Activated CD4-positive, alpha-beta T cell treated with anti-CD3 and anti-CD28 coated beads for 24 hours (primary cell): ENCODE results near the gene ADAM17.
"Not testable (repeated sequence)": the region's sequence is repeated elsewhere in the genome, so short reads cannot be mapped to it uniquely, and the experiment has no call there.

Experiments used
- DNase-seq, 2 donors: peaks; one replicate each; pipeline ENCODE4 v3.0.0-alpha.2; 2020; ENCODE audit warnings: low read depth in 2 of 2

ADAM17 gene

DNA sequence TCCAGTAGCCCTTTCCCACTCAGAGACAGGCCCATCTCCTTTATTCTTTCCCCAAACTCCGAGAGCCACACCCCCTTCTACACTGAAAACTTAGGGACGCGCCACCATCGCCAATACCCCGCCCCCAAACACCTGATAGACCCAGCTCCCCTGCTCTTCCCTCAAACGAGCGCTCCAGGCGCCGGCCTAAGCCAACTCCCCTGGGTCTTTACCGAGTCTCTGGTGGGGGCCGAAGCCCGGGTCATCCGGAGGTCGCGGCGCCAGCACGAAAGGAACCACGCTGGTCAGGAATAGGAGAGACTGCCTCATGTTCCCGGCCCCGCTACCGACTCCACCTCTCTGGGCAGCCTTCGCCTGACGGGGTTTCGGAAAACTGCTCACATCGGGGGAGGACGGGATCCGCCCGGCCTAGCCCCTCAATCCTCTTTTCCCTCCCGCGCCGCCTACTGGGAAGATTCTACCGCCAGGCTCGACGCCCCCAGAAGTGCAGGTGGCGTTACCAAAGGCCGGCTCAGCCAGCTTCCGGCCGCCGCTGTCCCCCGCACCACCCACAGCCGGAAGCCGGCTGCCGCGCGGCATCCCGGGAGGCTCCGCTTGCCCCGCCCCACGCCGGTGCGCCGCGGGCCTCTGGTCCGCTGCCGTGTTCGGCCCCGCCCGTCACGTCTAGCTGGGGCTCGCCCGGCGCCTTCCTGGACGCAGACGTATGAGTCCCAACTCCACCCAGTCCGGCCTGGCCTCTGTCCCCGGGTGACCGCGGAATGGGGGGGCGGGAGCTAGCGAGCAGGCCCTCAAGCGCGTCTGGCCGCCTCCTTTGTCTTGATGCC, at the start of gene ADAM17:
ADAM17 (minus strand) TSS at position 534 of the 824 bp plus-strand sequence; CDS start at position 309, 225 bp downstream.
- peak; percentile 71 to 77 for DNase-seq

DNA sequence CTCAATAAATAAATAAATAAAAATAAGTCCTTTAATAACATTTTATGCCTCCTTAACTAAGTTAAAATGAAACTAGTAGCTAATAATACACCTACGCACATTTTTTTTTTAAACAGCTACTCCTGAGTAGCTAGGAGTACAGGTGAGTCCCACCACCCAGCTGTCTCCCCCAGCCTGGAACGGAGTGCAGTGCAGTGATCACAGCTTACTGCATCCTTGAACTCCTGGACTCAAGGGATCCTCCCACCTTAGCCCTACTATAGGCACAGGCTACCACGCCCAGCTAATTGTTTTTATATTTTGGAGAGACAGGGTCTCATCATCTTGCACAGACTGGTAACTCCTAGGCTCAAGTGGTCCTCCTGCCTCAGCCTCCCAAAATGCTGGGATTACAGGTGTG, 46.8 kb upstream of the ADAM17 start:
- DNase-seq, result no peak

DNA sequence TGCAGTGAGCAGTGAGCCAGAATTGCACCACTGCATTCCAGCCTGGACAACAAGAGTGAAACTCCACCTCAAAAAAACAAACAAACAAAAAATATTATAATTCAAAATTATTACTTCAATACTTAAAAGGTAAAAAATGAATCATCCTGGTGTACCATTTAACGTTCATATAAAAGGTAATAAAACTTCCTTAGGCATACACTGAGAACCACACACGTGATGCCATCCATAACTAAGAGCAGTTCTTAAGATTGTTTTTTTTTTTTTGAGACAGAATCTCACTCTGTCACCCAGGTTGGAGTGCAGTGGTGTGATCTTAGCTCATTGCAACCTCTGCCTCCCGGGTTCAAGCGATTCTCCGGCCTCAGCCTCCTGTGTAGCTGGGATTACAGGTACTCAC, 45.8 kb upstream of the ADAM17 start:
- DNase-seq, result no peak

DNA sequence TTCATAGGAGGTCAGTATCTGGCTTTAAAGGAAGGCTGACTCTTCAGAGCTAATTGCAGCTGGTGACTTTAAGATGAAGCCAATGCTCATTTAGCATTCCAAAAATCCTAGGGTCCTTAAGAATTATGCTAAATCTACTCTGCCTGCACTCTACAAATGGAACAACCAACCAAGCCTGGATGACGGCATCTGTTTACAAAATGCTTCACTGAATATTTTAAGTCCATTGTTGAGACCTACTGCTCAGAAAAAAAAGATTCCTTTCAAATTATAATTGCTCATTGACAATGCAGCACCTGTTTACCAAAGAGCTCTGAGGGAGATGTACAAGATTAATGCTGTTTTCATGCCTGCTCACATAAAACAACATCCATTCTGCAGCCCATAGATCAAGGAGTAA, 43.8 kb upstream of the ADAM17 start:
- no peak for DNase-seq

- no peak for DNase-seq
Observed at GRCh38 chr2:9596621-9597311, 41.1 kb upstream of the ADAM17 start.

GRCh38 chr2:9595746-9596145, 40.1 kb upstream of the ADAM17 start:
- no peak for DNase-seq

DNA sequence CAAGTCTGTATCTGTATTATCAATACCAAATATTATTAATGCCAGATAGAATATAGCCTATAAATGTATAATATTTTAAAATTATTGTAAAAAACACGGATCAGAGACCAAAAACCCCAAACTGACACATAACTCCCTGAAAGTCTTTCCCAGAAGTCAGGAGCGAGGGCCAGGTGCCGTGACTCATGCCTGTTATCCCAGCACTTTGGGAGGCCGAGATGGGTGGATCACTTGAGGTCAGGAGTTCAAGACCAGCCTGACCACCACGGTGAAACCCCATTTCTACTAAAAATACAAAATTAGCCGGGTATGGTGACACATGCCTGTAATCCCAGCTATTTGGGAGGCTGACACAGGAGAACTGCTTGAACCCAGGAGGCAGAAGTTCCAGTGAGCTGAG, 39.6 kb upstream of the ADAM17 start:
- not testable (repeated sequence) for DNase-seq

- DNase-seq, result no peak
Observed at GRCh38 chr2:9594366-9595054, 38.9 kb upstream of the ADAM17 start.

GRCh38 chr2:9593925-9594324, 38.3 kb upstream of the ADAM17 start:
- DNase-seq, result no peak

DNA sequence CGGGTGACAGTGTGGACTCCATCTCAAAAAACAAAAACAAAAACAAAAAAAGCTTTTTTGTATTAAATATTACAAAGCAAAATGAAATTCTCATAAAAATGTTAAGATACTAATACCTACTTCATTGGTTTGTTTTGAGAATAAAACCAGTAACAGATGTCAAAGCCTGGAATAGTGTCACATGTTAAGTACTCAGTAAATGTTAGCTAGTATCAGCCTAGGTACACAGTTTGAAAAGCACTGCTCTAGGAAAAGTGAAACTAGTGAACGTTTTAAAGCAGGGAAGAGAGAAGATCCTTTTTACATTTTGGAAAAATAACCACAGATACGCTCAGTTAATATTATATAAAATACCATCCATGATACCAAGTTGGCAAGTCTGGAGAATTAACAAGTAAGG, 37.1 kb upstream of the ADAM17 start:
- no peak for DNase-seq

DNA sequence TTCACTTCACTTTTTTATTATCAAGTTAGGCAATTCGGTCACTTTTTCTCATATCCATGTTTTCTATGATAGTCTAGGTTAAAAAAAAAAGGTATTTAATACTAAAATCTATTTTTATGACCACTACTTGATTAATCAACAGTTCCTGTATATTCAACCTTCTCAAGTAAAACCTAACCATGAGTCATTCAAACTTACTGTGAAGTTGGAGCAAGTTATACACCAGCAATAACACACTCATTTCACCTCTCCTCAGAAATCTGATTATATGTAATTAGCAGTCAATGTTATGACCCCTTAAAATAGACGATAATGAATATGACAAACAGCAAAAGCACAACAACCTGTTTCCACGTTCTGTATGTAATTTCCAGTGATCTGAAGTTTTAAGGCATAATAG, 35.0 kb upstream of the ADAM17 start:
- DNase-seq, result no peak

DNA sequence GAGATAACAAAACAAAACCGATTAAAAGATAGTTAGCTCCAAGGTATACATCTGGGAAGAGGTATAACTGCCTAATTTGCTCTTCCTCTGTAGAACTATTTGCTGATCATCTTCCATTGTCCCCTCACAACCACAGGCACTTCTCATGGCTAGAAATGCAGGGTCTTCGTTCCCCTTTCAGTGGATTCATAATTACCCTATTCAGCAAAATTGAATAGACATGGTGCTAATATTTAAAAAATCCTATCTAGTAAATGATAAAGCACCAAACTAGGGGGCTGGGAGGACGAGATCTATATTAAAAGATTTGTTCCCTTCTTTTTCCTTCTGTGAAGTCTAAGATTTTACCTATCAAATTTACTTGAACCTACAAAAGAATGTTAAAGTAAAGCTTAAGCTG, 30.8 kb upstream of the ADAM17 start:
- no peak for DNase-seq

DNA sequence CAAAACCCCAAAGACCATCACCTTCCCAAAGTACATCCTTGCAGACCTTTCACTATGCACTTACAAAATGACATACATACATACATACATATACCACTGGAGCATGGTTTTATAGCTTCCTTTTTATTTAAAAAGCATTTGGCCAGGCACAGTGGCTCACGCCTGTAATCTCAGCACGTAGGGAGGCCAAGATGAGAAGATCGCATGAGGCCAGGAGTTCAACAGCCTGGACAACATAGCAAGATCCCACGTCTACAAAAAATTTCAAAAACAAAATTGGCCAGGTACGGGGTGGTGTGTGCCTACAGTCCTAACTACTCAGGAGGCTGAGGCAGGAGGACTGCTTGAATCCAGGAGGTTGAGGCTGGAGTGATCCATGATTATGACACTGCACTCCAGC, 29.9 kb upstream of the ADAM17 start:
- DNase-seq, result no peak

- not testable (repeated sequence) for DNase-seq
Observed at GRCh38 chr2:9584902-9585301, 29.3 kb upstream of the ADAM17 start.

DNA sequence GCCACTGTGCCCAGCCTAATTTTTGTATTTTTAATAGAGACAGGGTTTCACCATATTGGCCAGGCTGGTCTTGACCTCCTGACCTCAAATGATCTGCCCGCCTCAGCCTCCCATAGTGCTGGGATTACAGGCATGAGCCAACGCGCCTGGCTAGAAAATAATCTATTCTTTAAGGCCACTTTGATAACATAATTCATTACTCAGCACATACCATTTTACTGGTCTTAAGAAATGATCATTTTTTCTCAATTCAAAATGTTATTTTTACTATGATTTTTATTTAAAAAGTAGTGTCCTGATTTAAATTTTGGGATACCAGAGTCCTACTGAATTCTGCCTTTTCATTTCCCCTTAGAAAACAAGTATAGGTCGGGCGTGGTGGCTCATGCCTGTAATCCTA, 27.0 kb upstream of the ADAM17 start:
- DNase-seq, result no peak

GRCh38 chr2:9578467-9579235, 23.0 kb upstream of the ADAM17 start:
- no peak for DNase-seq

DNA sequence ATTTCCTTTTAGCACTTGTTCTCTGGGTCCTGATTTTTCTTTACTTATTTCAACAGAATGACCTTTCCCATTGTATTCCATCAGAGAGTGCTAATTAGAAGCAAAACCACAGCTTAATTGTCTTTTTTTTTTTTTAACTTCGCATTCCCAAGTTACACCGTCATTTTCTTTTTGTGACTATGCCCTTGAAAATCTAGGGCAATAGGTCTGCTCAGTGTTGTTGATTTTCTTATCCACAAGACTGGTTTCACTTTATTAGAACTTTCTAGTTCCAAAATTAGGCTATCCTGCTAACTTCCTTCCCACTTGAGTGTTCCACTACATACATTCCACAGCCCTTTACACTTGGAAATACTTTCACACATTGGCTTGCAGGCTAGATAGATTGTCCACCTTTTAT, 18.7 kb upstream of the ADAM17 start:
- DNase-seq, result no peak

GRCh38 chr2:9573840-9574239, 18.2 kb upstream of the ADAM17 start:
- no peak for DNase-seq

- no peak for DNase-seq
Observed at GRCh38 chr2:9573013-9573720, 17.5 kb upstream of the ADAM17 start.

- DNase-seq, result no peak
Observed at GRCh38 chr2:9570182-9571060, 14.8 kb upstream of the ADAM17 start.
